Effector CD8-positive, alpha-beta T cell (primary cell): ENCODE results near the gene GNAT1.

ENCODE experiments used
- DNase-seq: peaks from one replicate; lab custom pipeline; 2025; lab: John Stamatoyannopoulos, UW

Gene GNAT1

DNA sequence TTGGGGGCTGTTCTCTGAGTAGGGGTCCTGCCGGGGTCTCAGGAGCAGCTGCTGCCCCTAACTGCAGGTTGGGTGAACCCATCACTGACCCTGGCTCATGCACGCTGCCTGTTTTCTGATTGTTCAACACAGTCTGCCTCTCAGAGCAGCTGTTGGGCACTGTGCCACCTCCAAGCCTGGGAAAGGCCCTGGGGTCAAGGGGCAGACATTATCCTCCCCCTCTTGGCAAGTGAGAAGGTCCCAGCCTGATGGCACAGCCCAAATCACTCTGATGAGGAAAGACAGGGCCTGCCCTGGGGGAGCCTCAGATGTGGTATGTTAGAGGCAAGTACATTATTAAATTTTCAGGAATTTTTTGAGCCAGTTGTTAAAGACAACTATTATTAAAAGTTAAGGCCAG lies 14.1 kb upstream of the GNAT1 start:
- no peak for DNase-seq

DNA sequence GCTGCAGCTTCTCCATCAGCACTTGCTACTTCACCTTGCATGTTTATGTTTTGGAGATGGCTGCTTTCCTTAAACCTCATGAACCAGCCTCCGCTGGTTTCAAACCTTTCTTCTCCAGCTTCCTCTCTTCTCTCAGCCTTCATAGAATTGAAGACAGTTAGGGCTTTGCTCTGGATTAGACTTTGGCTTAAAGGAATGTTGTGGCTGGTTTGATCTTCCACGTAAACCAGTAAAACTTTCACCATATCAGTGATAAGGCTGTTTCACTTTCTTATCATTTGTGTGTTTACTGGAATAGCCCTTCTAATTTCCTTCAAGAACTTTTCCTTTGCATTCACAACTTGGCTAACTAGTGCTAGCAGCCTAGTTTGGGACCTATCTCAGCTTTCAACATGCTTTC lies 11.7 kb upstream of the GNAT1 start:
- DNase-seq: no peak

DNA sequence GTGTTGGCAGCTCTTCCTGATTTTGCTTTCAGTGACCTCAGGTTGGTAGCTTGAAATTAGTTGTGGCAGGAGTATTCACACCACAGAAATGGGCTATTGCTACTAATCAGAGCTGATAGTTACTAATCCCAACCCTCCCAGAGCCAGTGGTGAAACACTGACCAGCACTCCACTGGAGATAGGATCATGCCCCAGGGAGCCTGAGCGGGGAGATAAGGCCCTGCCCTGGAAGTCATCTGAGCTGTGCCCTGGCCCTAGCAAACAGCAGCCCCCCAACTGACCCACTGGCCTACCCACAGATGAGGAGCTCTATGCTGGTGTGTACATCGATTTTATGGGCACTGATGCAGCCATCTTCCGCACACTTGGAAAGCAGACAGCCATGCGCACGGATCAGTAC lies 9.4 kb upstream of the GNAT1 start:
- DNase-seq: no peak

DNA sequence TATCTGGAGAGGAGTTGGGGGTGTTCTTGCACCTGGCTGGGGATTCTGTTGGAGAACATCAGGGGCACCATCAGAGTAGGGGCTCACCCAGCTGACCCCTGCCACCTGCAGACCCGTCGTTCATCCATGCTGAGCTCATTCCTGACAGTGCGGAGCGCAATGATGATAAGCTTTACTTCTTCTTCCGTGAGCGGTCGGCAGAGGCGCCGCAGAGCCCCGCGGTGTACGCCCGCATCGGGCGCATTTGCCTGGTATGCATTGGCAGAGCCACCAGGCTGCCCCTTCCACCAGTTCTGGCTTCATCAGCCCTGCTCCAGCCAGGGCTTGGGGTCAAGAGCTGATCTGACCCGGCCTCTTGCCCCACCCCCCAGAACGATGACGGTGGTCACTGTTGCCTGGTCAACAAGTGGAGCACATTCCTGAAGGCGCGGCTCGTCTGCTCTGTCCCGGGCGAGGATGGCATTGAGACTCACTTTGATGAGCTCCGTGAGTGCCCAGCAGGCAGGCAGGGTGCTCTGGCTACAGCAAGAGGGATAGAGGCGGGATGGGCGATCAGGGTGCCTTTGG lies 8.8 kb upstream of the GNAT1 start:
- no peak for DNase-seq

DNA sequence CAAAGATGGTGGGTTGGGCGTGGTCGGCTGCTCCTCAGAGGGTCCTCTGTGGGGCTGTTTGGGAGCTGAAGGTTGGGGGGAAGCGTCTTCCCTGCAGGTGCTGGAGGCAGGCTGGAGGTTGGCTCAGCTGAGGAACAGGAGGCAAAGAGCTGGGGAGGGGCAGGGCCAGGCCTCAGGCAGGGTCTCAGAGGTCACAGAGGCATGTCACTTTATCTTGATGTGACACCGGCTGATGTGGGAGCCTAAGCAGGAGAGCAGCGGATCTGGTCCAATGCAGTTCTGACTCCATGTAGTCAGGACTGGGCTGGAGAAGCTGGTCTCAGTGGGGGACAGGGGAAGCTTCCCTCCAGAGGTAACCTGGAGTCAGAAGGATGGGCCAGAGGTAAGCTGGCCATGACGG lies 7.7 kb upstream of the GNAT1 start:
- DNase-seq: no peak

DNA sequence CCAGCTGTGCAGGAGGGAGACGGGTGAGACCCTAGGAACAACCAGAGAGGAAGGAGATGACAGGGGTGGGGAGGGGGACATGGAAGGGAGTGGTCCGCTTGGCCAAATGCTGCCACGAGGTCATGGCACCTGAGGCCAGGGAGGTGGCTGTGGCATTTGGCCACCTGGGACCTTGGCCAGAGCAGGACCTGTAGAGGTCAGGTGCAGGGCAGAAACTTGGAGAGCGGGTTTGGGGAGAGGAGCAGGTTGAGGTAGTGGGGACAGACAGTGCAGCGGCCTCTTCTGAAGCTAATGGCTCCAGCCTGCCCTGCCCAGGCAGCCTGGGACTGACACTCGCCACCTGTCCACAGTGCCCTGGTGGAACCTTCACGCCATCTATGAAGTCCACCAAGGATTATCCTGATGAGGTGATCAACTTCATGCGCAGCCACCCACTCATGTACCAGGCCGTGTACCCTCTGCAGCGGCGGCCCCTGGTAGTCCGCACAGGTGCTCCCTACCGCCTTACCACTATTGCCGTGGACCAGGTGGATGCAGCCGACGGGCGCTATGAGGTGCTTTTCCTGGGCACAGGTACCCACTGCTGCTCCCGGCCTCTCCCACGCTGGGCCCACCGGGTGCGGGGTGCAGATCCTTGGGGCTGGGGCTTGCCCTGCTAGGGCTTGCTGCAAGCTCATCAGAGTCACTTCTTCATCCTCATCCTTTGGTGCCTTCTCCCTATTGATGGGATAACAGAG lies 7.0 kb upstream of the GNAT1 start:
- no peak for DNase-seq

DNA sequence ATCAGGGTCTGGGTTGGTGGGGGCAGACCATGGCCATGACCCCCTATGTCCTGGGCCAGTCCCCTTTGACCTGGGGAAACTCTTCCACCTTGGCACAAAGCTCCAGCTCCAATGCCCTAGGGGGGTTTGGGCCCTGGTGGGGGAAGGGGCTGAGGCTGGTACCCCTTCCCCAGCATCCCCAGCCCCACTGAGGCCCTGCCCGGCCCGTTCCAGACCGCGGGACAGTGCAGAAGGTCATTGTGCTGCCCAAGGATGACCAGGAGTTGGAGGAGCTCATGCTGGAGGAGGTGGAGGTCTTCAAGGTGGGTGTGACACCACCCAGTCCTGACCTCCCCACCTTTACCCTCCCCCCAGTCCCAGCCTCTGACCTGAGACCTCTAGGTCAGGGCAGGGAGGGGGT lies 6.2 kb upstream of the GNAT1 start:
- no peak for DNase-seq

DNA sequence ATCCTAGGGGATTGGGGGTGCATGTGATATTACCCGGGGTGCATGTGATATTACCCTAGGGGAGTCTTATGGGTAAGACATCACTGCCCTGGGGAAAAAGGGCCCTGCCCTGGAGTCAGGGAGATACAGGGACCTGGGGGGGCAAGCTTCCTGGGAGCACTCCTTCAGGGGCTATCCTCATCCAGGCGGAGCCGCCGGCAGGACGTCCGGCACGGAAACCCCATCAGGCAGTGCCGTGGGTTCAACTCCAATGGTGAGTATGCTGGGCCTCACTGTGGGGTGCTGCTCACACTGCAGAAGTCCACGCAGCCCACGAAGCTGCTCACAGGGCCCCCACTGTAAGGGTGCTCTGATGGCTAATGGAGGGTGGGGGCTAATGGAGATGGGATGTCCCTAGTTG lies 5.3 kb upstream of the GNAT1 start:
- no peak for DNase-seq

DNA sequence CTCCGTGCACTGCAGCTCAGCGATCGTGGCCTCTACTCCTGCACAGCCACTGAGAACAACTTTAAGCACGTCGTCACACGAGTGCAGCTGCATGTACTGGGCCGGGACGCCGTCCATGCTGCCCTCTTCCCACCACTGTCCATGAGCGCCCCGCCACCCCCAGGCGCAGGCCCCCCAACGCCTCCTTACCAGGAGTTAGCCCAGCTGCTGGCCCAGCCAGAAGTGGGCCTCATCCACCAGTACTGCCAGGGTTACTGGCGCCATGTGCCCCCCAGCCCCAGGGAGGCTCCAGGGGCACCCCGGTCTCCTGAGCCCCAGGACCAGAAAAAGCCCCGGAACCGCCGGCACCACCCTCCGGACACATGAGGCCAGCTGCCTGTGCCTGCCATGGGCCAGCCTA lies 3.7 kb upstream of the GNAT1 start:
- DNase-seq: no peak

DNA sequence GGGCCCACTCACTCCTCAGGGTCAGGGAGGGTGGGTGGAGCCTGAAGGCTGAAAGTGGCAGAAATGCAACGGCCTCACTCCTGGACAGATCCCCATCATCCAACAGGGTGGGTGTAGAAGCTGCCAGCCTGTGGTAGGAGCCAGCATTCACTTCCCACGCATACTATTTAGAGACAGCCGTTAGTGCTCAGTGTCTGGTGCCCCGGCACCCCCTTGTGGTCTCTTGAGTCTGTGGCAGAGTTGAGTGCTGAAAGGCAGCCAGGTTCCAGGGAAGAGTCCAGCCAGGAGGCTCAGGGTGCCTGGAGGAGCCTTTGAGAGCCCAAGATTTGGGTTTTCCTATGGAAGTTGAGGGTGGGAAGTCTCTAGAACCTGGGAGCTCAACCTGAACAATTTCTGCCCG lies 2.1 kb upstream of the GNAT1 start:
- DNase-seq: no peak

DNA sequence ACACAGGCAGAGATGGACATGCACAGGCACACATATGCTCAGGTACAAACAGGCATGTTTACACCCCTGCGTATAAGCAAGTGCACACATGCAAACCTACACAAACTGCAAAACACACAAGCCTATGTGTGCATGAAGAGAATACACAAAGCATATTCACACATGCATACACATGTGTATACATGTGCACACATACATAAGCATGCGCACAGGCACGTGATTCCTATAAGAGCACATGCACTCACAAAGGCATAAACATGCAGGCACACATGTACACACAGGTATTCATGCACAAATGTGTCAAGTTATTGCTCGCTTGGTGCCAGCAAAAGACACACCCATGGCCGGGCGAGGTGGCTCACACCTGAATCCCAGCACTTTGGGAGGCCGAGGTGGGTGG lies 1.4 kb upstream of the GNAT1 start:
- no peak for DNase-seq

DNA sequence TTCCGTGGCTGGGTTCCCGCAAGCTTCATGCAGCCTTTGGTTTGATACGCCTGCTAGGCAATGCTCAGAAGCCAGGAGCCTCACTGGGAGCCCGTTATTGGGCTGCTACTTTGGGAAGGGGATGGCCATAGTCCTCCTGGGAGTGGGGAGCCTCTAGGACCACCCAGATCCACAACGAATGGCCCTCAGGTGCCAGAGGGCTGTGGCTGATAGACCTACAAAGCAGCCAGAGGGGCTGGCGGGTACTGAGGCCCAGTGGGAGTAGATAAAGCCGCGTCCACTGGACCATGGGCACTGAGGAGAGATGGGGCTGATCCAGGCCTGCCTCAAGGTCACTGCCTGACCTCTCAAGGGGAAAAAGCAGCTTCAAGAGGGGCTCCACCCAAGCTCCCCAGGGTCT lies 714 bp downstream of the GNAT1 start:
- DNase-seq: no peak

DNA sequence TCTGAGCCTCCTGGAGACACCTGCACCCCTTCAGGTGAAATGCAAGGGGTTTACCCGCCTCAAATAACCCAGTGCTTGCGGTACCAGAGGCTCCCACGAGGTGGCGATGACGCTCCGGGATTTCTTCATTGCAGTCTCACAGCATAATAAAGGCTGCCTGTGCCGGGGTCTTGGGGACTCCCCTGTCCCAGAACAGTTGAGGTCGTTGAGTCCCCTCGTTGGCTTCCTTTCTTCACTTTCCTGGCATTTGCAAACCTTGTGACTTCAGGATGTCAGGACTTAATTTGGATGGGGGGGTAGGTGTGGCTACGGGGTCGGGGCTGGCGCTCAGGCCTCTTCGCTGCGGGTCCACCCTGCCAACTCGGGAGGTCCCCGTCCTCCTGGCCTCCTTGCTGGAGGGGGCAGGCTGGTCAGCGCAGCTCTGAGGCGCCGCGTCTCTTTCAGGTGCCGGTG lies 1.3 kb downstream of the GNAT1 start:
- DNase-seq: peak; percentile 81

DNA sequence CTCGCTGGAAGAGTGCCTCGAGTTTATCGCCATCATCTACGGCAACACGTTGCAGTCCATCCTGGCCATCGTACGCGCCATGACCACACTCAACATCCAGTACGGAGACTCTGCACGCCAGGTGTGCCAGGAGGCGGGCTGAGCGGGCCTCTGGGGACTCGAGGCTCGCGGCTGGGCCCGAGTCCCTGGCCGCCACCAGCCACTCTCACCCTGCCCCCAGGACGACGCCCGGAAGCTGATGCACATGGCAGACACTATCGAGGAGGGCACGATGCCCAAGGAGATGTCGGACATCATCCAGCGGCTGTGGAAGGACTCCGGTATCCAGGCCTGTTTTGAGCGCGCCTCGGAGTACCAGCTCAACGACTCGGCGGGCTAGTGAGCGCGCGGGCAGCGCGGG lies 1.9 kb downstream of the GNAT1 start:
- DNase-seq: no peak

DNA sequence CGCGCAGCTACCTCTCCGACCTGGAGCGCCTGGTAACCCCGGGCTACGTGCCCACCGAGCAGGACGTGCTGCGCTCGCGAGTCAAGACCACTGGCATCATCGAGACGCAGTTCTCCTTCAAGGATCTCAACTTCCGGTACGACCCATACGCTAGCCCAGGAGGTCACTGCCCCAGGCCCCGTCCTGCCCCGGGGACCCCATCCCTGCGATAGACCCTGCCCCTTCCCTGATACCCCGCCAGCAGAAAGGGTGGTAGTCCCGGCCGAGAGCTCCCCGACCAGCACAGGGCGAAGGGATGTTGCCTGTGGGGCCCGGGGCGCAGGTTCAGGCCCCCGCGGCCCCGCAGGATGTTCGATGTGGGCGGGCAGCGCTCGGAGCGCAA lies 2.3 kb downstream of the GNAT1 start:
- no peak for DNase-seq

DNA sequence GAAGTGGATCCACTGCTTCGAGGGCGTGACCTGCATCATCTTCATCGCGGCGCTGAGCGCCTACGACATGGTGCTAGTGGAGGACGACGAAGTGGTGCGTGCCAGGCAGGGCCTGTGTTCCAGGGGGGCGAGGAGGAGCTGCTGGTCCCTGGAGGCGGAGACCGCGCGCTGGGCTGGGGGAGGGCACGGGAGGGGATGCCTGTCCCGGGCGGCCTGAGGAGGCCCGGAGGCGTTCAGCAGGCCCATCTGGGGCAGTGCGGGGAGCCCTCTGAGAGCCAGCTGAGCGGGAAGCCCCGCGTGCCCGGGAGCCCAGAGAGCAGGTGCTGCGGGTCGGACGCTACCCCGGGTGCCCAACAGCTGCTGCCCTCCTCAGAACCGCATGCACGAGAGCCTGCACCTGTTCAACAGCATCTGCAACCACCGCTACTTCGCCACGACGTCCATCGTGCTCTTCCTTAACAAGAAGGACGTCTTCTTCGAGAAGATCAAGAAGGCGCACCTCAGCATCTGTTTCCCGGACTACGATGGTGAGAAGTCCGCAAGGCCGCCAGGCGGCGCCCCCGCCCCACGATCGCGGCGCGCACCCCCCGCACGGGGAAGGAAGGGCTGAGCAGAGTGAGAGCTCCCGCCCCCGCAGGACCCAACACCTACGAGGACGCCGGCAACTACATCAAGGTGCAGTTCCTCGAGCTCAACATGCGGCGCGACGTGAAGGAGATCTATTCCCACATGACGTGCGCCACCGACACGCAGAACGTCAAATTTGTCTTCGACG lies 2.9 kb downstream of the GNAT1 start:
- DNase-seq: peak; percentile 83

DNA sequence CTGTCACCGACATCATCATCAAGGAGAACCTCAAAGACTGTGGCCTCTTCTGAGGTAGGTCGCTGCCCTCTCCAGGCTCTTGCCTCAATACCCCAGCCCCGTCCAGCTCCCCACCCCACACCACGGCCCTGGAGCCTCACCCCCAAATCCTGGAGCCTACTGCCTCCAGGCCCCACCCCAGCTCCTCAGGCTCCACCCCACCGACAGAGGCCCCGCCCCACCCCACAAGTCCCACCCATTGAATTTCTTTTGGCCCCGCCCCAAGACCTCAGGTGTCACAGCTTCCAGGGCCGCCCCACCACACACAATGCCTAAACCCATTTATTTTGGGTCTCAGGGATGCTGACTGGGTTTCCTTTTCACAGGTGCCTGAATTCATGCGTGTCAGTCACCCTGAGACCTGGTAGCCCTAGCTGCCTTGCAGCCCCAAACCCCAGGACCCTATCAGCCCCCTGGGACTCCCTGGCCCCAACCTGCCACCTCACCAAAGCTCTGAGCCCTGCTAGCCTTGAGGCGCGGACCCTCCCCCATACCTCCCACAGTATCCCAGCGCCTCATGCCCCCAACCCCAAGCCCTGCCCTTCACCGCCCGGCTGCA lies 3.6 kb downstream of the GNAT1 start:
- DNase-seq: peak; percentile 62

DNA sequence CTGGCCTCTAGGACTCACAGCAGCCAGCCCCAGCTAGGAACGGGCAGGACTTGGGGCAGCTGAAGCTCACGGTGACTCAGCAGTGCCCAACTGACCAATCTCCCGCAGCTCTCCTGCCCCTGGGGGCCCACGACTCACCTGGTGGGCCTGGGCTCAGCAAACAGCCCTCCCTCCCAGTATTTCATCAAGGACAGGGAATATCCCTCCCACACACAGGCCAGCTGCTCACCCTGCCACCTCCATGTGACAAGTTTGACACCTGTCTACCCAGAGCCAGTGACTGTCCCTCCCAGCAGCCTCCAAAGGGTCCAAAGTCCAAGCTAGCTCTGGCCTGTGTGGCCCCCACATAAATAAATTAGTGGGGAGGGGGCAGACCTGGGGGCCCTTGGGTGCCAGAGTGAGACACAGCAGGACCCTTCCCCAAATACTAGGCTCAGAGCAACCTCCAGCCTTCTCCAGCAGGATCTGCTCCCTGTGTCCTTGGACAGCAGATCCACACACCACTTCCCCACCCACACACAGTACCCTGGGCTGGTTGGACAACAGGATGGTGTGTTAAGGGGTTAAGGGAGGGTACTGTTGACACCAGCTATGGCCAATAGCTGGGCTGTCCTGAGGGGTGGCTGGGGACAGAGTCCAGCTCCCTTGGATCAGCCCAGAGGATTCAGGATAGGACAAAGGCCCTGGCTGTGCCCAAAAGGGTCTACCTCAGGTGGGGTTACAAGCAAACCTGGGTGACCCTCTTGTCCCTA lies 4.3 kb downstream of the GNAT1 start:
- no peak for DNase-seq

DNA sequence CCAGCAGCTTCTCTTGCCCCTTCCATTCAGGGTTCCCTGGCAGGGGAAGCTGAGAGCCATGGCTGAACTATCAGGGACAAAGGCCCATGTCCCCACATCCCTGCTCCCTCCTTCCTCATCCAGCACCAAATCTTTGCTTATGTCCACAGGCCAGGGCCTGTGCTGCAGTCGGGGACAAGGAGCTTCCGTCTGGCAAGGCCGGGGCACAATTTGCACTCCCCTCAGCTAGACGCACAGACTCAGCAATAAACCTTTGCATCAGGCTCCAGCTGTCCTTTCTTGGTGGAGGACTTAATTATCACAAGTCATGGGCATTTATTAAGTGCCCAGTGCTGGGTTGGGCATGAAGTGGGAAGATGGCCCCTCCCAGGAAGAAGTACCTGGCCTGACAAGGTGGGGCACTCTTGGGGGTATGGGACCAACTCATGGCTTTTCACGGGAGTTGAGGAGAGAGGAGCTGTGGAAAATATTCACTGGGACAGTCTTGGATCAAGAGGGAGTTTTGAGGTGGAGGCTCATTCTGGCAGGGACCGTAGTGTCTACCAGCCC lies 4.9 kb downstream of the GNAT1 start:
- DNase-seq: no peak

DNA sequence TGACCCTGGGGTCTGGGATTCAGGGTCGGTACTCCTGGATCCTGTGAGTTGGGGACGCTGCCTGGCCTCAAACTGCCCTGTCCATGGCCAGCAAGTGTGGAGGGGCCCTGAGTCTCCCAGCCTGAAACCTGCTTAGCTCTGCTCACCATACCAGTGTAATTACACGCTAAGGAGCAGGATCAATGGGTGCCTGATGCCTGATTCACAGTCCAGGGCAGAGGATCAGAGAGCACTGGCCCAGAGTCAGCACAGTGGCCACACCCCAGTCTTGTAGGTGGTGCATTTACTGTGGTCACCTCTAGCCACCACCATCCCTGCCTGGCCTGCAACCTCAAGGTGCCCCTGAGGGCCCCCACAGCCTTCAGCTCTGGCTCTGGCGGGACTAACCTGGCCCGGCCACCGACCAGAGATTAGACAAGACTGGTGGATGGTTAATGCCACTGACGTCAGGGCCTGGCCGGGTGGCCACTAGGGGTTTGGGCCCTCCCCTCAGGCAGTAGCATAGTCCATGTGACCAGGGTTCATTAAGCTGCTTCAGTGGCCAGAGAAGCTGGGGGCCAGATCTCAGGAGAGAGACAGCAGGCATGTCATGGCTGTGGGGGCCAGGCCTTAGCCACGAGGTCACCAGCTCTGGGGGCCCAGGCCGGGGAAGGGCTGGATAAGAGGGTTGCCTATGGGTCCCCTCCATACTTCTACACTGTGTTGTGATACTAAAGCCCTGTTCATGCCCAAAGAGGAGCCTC lies 10.3 kb downstream of the GNAT1 start:
- DNase-seq: no peak
